Astrocyte of the spinal cord (primary cell): ENCODE results near the gene OR2V1.
"Not testable (repeated sequence)": the region's sequence is repeated elsewhere in the genome, so short reads cannot be mapped to it uniquely, and the experiment has no call there.

Experiments used
- DNase-seq: peaks from one replicate; pipeline ENCODE4 v3.0.0; 2011; ENCODE audit warnings: low read depth, low spot score
- H3K4me3 ChIP-seq: 2 replicates; pipeline ENCODE4 v1.5.1; 2011; ENCODE audit warnings: low read depth, mild to moderate bottlenecking, low read length, moderate library complexity
- CTCF ChIP-seq: IDR thresholded peaks from 2 replicates; pipeline ENCODE4 v1.5.1; 2012; ENCODE audit warnings: low read depth, mild to moderate bottlenecking, low read length, inconsistent platforms
- in situ Hi-C: cut with HindIII; loops from 2 replicates; pipeline ENCODE4 v1.10.0; 2017; ENCODE audit warnings: low sequenced_read_pairs

Gene OR2V1

GRCh38 chr5:181119105-181119504 is 11.9 kb downstream of the OR2V1 start:
- no peak for DNase-seq
- TF ChIP-seq CTCF = no peak
- no peak overlapping the region for H3K4me3 ChIP-seq
- in situ Hi-C loops = no loop called here

- no peak for TF ChIP-seq CTCF
- in situ Hi-C loops = no loop called here
- no peak overlapping the region for H3K4me3 ChIP-seq
- DNase-seq = no peak
These were observed 12.6 kb downstream of the OR2V1 start for GRCh38 chr5:181118369-181118768.

- in situ Hi-C loops = no loop called here
- DNase-seq = peak; percentile 6
- peak overlapping the region; percentile 7 for H3K4me3 ChIP-seq
- no peak for TF ChIP-seq CTCF
These were observed 15.9 kb downstream of the OR2V1 start for GRCh38 chr5:181114844-181115778.

- DNase-seq = no peak
- H3K4me3 ChIP-seq = no peak overlapping the region
- TF ChIP-seq CTCF = no peak
- in situ Hi-C loops = no loop called here
These were observed 16.6 kb downstream of the OR2V1 start for GRCh38 chr5:181114284-181114843.

GRCh38 chr5:181113572-181113971 is 17.4 kb downstream of the OR2V1 start:
- in situ Hi-C loops, H3K4me3 ChIP-seq, DNase-seq: not testable (repeated sequence)

- no peak overlapping the region for H3K4me3 ChIP-seq
- DNase-seq = no peak
- TF ChIP-seq CTCF = no peak
- in situ Hi-C loops = no loop called here
These were observed 18.5 kb downstream of the OR2V1 start for GRCh38 chr5:181112476-181112875.

- no peak overlapping the region for H3K4me3 ChIP-seq
- no peak for DNase-seq
- no peak for TF ChIP-seq CTCF
- in situ Hi-C loops = no loop called here
These were observed 20.0 kb downstream of the OR2V1 start for GRCh38 chr5:181111010-181111409.
